Astrocyte (in vitro differentiated cells and primary cell): ENCODE results near the gene SDHC. TPM values are rescaled to one million over a fixed set of nuclear protein-coding genes. Genes with fewer than 3 reads are reported as not detected.
"Not testable (repeated sequence)": the region's sequence is repeated elsewhere in the genome, so short reads cannot be mapped to it uniquely, and the experiment has no call there.

Source experiments
- DNase-seq: peaks from one replicate; pipeline ENCODE4 v3.0.0-alpha.2; 2010; ENCODE audit warnings: low read depth
- FAIRE-seq: peaks from 2 replicates; lab custom pipeline; 2011; peaks lifted over from hg19 to GRCh38; lab: Jason Lieb, UNC
- H2AFZ ChIP-seq: 2 replicates; pipeline ENCODE4 v1.6.0; 2012; ENCODE audit warnings: low read depth, low read length, inconsistent platforms
- H3K27ac ChIP-seq: 2 replicates; pipeline ENCODE4 v1.5.1; 2011; ENCODE audit warnings: low read depth, low read length, inconsistent platforms
- H3K27me3 ChIP-seq: 2 replicates; pipeline ENCODE4 v1.6.0; 2011; ENCODE audit warnings: low read length, inconsistent platforms; ENCODE audit not compliant: insufficient read depth
- H3K36me3 ChIP-seq: 2 replicates; pipeline ENCODE4 v1.5.1; 2011; ENCODE audit warnings: low read length, inconsistent platforms; ENCODE audit not compliant: insufficient read depth
- H3K4me1 ChIP-seq: 2 replicates; pipeline ENCODE4 v1.5.1; 2011; ENCODE audit warnings: low read length, inconsistent platforms; ENCODE audit not compliant: insufficient read depth
- H3K4me2 ChIP-seq: 2 replicates; pipeline ENCODE4 v1.6.0; 2012; ENCODE audit warnings: low read length, inconsistent platforms
- H3K4me3 ChIP-seq: 2 replicates; pipeline ENCODE4 v1.5.1; 2011; ENCODE audit warnings: low read depth, mild to moderate bottlenecking, low read length, inconsistent platforms; ENCODE audit not compliant: insufficient read depth
- H3K79me2 ChIP-seq: 2 replicates; pipeline ENCODE4 v1.6.0; 2012; ENCODE audit warnings: mild to moderate bottlenecking, low read length, inconsistent platforms; ENCODE audit not compliant: insufficient read depth
- H3K9ac ChIP-seq: 2 replicates; pipeline ENCODE4 v1.6.0; 2012; ENCODE audit warnings: mild to moderate bottlenecking, low read length, inconsistent platforms
- H3K9me3 ChIP-seq: 2 replicates; pipeline ENCODE4 v1.5.1; 2012; ENCODE audit warnings: low read depth, mild to moderate bottlenecking, low read length, inconsistent platforms; ENCODE audit not compliant: insufficient read depth
- H4K20me1 ChIP-seq: 2 replicates; pipeline ENCODE4 v1.6.0; 2012; ENCODE audit warnings: low read length, inconsistent platforms; ENCODE audit not compliant: insufficient read depth
- H3K27ac Mint-ChIP-seq: one replicate; pipeline ENCODE4 v1.8.0; 2021; ENCODE audit warnings: mild to moderate bottlenecking, mixed read lengths; ENCODE audit not compliant: unreplicated experiment
- H3K27me3 Mint-ChIP-seq: one replicate; pipeline ENCODE4 v1.8.0; 2021; ENCODE audit warnings: low read depth, mixed read lengths; ENCODE audit not compliant: unreplicated experiment
- H3K36me3 Mint-ChIP-seq: one replicate; pipeline ENCODE4 v1.8.0; 2021; ENCODE audit warnings: low read depth, mixed read lengths; ENCODE audit not compliant: unreplicated experiment
- H3K4me1 Mint-ChIP-seq: one replicate; pipeline ENCODE4 v1.8.0; 2021; ENCODE audit warnings: low read depth, mixed read lengths; ENCODE audit not compliant: unreplicated experiment
- H3K4me3 Mint-ChIP-seq: one replicate; pipeline ENCODE4 v1.8.0; 2021; ENCODE audit warnings: mild to moderate bottlenecking, moderate library complexity, mixed read lengths; ENCODE audit not compliant: unreplicated experiment
- H3K9me3 Mint-ChIP-seq: one replicate; pipeline ENCODE4 v1.8.0; 2021; ENCODE audit warnings: mild to moderate bottlenecking, mixed read lengths; ENCODE audit not compliant: unreplicated experiment
- EZH2 ChIP-seq: IDR thresholded peaks from 2 replicates; pipeline ENCODE4 v1.6.1; 2012; ENCODE audit warnings: mild to moderate bottlenecking, low read length, inconsistent platforms; ENCODE audit not compliant: insufficient read depth
- total RNA-seq: library from RNA; stranded (reverse); gene quantifications from 2 replicates; pipeline ENCODE4 v1.2.1, GENCODE V29; 2021
- TF ChIP-seq, protein P1 (sequence below): IDR thresholded peaks from 2 replicates; pipeline ENCODE4 v1.5.1; 2011; ENCODE audit warnings: low read depth, mild to moderate bottlenecking, inconsistent platforms, low read length, moderate library complexity; ENCODE audit not compliant: insufficient read depth

SDHC gene
- total RNA-seq, 1 donor from 2014 or later, result 181 TPM

DNA sequence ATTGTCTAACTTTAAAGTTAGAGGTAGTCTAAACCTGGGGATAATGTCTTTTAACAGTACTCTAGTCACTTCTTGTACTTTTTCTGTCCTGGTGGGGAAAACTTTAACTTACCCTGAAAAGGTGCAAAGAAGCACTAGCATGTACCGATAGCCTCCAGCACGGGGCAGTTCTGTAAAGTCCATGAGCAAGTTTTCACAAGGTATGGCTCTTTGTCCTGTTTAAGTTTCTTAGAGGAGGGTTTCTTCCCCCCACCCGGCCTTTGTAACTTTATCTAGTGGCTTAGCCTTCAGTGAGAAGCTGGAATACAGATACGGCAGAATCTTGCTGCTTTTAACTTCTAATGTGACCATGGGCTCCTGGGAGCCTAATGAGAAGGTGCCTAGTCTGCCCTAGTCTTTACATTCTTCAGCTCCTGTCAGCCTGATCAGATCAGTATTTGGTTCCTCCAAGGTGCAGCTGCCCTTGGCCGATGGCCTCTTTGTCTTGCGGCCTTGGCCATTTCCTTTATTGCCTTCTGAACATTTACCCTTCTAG lies 93.3 kb downstream of the SDHC start:
- Histone ChIP-seq H3K27me3 (peaks cover 5% of the 10 kb centered on the region), H3K36me3 (no peaks in the 10 kb centered on the region), H3K4me1 (no peaks in the 10 kb centered on the region), H3K9ac (no peak overlapping the region), H3K9me3 (no peaks in the 10 kb centered on the region), H3K27ac (no peak overlapping the region), H2AFZ (no peak overlapping the region), H4K20me1 (no peaks in the 10 kb centered on the region), H3K4me2 (no peak overlapping the region), H3K79me2 (no peaks in the 10 kb centered on the region), H3K4me3 (no peak overlapping the region)
- H3K9me3 Mint-ChIP-seq, result no peaks in the 10 kb centered on the region
- H3K4me1 Mint-ChIP-seq, result peaks cover 1% of the 10 kb centered on the region
- no peak for DNase-seq
- no peak overlapping the region for H3K27ac Mint-ChIP-seq
- peaks cover 11% of the 10 kb centered on the region for H3K27me3 Mint-ChIP-seq
- FAIRE-seq, result no peak
- TF ChIP-seq, protein P1, sequence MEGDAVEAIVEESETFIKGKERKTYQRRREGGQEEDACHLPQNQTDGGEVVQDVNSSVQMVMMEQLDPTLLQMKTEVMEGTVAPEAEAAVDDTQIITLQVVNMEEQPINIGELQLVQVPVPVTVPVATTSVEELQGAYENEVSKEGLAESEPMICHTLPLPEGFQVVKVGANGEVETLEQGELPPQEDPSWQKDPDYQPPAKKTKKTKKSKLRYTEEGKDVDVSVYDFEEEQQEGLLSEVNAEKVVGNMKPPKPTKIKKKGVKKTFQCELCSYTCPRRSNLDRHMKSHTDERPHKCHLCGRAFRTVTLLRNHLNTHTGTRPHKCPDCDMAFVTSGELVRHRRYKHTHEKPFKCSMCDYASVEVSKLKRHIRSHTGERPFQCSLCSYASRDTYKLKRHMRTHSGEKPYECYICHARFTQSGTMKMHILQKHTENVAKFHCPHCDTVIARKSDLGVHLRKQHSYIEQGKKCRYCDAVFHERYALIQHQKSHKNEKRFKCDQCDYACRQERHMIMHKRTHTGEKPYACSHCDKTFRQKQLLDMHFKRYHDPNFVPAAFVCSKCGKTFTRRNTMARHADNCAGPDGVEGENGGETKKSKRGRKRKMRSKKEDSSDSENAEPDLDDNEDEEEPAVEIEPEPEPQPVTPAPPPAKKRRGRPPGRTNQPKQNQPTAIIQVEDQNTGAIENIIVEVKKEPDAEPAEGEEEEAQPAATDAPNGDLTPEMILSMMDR, result no peak
- TF ChIP-seq EZH2, result no peak
- no peaks in the 10 kb centered on the region for H3K36me3 Mint-ChIP-seq
- no peak overlapping the region for H3K4me3 Mint-ChIP-seq

DNA sequence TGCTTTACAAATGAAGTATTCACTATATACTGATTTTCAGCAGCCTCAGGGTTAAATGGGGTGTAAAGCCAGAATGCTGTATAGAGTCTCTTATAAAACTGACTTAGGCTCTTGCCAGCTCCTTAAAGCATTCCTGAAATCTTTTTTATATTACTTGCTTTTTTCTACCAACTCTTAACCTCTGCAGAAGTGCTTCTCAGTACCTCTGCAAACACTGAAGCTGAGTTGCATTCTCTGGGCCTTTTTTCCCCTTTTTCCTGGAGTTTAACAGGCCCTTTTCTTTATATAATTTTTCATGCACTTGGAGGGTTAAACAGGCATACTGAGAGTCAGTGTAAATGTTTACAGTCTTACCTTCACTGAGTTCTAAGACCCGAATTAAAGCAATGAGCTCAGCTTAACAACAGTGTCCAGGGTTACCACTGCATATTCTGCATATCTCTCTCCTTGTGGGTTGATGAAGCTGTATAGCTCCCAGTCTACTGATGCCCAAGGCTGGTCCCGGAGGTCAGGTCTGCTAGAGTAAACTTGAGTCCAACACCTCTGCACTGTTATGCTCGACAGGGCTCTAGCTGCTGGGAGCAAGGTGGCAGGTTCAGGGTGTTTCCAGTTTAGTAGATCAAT lies 94.4 kb downstream of the SDHC start:
- no peaks in the 10 kb centered on the region for H3K4me1 ChIP-seq
- peaks cover 1% of the 10 kb centered on the region for H3K4me1 Mint-ChIP-seq
- H3K79me2 ChIP-seq, result no peaks in the 10 kb centered on the region
- no peak overlapping the region for H3K4me2 ChIP-seq
- no peaks in the 10 kb centered on the region for H3K36me3 ChIP-seq
- H3K9me3 Mint-ChIP-seq, result no peaks in the 10 kb centered on the region
- H3K27ac Mint-ChIP-seq, result no peak overlapping the region
- H3K9me3 ChIP-seq, result no peaks in the 10 kb centered on the region
- TF ChIP-seq, protein P1, result no peak
- no peak for TF ChIP-seq EZH2
- no peak overlapping the region for H2AFZ ChIP-seq
- H3K4me3 ChIP-seq, result no peak overlapping the region
- H3K4me3 Mint-ChIP-seq, result no peak overlapping the region
- H3K27me3 Mint-ChIP-seq, result peaks cover 13% of the 10 kb centered on the region
- FAIRE-seq (no peak), DNase-seq (no peak)
- H4K20me1 ChIP-seq, result no peaks in the 10 kb centered on the region
- H3K27me3 ChIP-seq, result peaks cover 5% of the 10 kb centered on the region
- H3K36me3 Mint-ChIP-seq, result no peaks in the 10 kb centered on the region
- no peak overlapping the region for H3K27ac ChIP-seq
- H3K9ac ChIP-seq, result no peak overlapping the region

DNA sequence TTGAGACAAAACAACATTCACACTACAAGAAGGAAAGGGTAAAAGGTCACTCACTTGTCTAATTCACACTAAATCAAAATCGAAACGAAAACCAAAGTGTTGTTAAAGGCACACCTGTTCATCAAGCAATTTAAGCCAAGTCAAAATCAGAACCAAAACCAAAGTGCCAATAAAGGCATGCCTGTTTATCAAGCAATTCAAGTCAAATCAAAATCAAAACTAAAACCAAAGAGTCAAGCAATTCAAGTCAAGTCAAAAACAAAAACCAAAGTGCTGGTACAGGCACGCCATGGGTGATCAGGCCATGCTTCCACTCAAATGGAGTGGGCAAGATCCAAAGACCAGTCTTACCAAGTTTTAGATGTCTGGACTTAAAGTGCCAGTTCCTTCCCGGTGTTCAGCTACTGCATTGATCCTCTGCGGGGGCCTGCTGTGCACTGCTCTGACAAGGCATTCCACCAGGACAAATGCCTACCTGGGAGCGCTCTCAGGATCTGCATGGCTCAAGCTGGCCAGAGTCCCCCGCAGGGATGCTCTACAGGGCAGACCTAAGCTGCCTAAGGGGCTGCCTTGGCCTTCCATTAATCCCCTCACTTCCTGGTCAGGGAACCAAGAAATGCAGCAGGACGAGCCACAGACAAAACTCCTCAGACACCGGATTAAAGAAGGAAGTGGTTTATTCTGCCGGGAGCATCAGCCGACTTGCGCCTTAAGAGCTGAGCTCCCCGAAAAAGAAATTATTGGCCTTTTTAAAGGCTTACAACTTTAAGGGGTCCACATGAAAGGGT lies 95.9 kb downstream of the SDHC start:
- H3K9me3 ChIP-seq, H3K4me3 Mint-ChIP-seq, H3K36me3 ChIP-seq, H3K9me3 Mint-ChIP-seq, H3K4me1 Mint-ChIP-seq, H3K79me2 ChIP-seq, H3K27ac ChIP-seq, H3K27ac Mint-ChIP-seq, H3K36me3 Mint-ChIP-seq, H3K27me3 Mint-ChIP-seq, H3K9ac ChIP-seq, FAIRE-seq, H2AFZ ChIP-seq, H4K20me1 ChIP-seq, H3K27me3 ChIP-seq, H3K4me1 ChIP-seq, DNase-seq, H3K4me2 ChIP-seq, H3K4me3 ChIP-seq: not testable (repeated sequence)

DNA sequence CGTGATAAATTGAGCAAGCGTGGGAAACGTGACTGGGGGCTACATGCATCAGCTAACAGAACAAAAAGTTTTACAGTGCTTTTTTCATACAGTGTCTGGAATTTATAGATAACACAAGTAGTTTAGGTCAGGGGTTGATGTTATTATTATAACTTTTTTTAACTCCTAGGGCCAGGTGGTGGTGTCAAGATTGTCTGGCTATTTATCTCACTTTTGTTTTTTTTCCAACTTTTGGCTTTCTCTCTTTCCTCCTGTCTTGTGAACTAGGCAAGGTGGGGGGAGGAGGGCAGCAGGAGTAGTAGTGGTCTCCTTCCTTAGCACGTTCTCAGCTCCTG lies 96.4 kb downstream of the SDHC start:
- H3K4me1 ChIP-seq, H3K36me3 Mint-ChIP-seq, H3K4me3 Mint-ChIP-seq, H3K27me3 Mint-ChIP-seq, H3K36me3 ChIP-seq, H3K9me3 Mint-ChIP-seq, FAIRE-seq, H3K4me3 ChIP-seq, H2AFZ ChIP-seq, H3K27ac Mint-ChIP-seq, H3K4me2 ChIP-seq, H3K9ac ChIP-seq, H4K20me1 ChIP-seq, H3K9me3 ChIP-seq, H3K79me2 ChIP-seq, DNase-seq, H3K27ac ChIP-seq, H3K4me1 Mint-ChIP-seq, H3K27me3 ChIP-seq: not testable (repeated sequence)
